GM21447 (cell line): ENCODE measurements around the gene PPP2R2B.
"Not testable (repeated sequence)": the region's sequence is repeated elsewhere in the genome, so short reads cannot be mapped to it uniquely, and the experiment has no call there.

Experiments
- ATAC-seq: cut with Tn5 transposase; IDR thresholded peaks from one replicate; pipeline ENCODE4 v1.9.1; 2021; ENCODE audit not compliant: unreplicated experiment

PPP2R2B gene

GRCh38 chr5:146562461-146562860 is 316.1 kb downstream of the PPP2R2B start:
- ATAC-seq = no peak

GRCh38 chr5:146561711-146562110 is 316.8 kb downstream of the PPP2R2B start:
- ATAC-seq = no peak

DNA sequence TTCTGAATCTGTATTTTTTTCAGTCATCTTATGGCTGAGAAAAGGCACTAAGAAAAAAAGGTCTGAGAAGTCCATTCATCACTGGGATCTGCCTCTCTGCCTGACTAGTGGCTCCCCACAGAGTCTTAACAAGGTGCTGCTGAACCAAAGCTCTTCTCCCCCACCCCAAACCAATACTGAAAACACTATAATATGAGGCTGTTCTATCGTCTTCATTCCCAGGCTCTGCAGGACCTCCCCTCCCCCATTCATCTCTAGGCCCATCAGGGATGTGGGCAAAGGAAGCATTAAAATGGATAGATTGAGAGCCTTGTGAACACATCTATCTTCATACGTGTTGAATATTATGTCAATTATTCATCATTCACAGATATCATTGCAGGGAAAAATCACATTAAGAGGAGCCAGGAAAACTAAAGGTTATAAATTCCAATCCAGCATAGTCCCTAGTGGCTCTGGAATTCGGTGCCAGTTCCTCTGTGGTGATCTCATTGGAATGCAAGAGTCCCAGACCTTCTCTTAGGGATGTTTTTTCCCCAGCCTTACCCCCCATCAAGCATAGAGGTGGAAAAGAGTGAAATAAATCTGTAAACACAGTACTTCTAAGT is 318.2 kb downstream of the PPP2R2B start:
- no peak for ATAC-seq

- ATAC-seq = not testable (repeated sequence)
These were observed 321.7 kb downstream of the PPP2R2B start for GRCh38 chr5:146556884-146557283.

DNA sequence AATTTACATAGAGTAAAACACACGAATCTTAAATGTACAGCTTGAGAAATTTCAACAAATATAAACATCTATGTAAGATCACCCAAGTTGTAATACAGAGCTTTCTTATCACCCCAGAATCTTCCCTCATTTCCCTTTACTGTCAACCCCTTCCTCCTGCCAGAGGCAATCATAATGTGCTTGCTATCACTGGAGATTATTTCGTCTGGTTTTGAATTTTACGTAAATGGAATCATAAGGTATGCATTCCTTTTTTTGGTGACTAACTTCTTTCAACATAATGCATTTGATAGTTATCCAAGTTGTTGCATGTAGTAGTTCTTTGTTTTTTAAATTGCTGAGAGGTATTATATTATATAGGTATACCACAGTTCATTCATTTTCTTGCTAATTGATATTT is 325.1 kb downstream of the PPP2R2B start:
- ATAC-seq = no peak

- ATAC-seq = no peak
These were observed 328.9 kb downstream of the PPP2R2B start for GRCh38 chr5:146549615-146550014.

DNA sequence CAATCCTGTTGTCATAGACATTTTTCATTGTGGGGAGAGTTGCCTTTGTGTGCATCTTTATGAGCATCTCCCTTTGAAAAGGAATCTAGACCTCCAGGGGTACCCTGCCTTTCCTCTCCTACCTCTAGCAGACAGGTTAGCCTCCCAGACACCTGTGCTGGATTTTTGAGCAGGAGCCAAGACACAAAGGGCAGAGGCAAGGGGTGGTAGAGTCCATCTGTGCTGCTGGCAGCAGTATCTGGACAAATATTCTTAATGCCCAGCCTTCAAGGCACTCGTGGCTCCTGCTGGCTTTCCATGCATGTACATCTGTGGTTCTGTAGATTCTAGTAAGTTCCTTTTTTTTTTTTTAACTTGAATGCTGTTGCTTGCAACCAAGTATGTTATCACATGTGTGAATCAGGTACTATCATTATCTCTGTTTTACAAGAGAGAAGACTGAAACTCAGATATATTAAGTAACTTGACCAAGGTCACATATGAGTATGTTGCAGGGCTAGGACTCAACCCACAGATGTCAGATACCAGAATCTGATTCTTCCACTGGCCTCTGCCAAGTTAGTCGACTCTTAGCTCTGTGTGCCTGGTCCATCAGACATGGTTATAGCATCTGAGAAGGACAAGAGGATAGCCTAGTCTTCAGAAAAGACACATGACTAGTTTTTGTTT is 329.6 kb downstream of the PPP2R2B start:
- ATAC-seq = no peak

DNA sequence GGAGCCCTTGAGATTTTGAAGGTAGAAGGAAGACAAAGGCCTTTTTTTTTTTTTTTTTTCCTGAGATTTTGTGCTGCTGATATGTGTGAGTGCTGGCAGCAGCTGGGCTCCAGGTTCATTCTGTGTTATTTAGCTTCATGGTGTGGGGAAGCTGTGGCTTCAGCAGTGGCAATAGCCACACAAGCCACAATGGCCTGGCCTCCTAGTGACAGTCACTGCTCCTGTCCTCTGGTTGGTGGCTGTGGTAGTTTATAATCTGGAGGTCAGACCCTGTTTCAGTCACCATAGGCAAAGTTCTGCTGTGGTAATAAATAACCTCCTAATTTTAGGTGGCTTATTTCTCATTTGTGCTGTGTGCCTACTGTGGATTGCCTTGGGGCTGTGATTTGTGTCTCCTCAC is 334.3 kb downstream of the PPP2R2B start:
- no peak for ATAC-seq

GRCh38 chr5:146541958-146542849 is 336.4 kb downstream of the PPP2R2B start:
- ATAC-seq = peak; percentile 96

DNA sequence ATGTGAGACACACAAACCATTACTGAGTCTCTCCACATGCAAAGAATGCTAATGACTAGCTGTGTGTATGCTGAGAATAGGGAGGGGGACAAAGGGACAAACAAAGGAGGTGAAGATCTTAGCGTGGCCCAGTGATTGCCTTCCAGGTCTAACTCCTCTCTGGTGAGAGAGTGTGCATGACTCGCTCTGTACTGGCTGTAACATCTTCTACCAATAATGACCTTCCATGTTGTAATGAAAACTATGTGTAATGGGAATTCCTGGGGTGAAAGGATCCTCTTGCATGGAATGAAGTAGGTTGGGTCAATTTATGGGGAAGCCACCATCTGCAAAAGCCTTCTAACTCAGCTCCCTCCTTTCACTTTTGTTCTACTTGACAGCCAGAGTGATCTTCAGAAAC is 338.1 kb downstream of the PPP2R2B start:
- no peak for ATAC-seq

DNA sequence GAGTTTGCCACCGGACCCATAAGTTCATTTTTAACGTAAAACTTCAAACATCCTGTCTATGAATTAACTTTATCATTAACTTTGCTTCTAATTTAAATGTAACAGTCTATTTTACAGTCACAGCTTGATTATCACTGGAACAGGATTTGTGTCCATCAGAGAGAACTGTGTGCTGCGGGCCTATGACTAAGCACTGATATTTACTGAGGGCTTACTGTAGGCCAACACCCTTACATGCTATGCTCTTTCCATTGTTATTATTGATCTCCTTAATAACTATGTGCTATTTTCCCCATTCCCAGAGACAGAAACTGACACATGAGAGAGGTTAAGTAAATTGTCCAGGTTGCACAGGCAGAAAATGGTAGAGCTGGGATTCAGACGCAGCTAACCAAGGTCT is 338.6 kb downstream of the PPP2R2B start:
- ATAC-seq = no peak

DNA sequence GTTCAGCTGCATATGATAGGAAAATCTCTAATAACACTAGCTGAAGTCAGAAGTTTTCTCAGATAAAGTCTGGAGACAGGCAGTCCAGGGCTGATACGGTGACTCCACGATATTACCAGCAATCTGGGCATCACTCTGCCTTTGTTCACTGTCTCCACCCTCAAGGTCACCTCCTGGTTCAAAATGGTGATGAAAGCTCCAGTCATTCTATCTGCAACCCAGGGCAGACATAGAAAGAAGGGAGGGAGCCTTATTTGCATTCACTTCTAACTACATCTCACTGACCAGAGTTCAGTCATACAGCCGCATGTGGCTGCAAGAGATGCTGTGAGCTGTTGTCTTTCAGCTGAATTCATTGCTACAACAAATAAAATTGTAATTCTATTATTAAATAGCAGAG is 340.1 kb downstream of the PPP2R2B start:
- no peak for ATAC-seq

DNA sequence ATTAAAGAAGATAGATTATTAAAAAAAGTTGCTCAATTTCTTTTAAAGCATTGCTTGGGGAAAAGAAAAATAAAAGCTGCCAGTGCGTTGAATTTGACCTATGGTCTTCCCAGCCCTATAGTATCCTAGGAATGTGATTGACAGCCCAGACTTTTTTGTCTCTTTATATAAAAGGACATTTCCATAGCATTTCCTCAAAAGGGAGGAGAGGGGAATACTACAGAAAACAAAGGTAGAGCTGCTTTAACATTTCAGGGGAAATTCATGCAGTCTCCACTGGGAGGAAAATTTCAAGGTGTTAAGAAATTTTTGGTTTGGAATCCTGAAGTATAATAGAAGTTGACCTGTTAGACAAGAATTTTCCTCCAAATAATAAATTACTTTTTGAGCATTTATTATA is 344.7 kb downstream of the PPP2R2B start:
- ATAC-seq = no peak

DNA sequence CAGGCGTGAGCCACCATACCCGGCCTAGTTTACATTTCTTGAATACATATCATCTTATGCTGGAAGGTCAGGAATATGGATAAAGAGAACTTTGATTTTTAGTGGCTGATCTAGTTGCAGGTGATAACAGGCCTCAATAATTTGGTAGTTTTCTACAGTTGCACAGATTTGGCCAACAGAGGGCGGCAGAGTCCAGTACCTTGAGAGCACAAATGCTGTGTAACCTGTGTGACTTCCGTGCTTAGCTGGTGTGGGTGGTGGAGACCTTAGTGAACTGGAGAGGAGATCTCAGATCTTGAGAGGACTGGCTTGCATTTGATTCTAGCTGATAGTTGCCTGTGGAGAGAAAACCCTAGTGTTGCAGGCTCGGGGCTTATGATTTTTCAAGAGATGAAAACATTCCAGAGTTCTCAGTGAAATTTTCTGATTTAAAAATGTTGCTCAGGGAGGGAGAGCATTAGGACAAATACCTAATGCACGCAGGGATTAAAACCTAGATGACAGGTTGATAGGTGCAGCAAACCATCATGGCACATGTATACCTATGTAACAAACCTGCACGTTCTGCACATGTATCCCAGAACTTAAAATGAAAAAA is 345.2 kb downstream of the PPP2R2B start:
- ATAC-seq = peak; percentile 96
